GM21528 (cell line): ENCODE results near the gene TMEM141.
"Not testable (repeated sequence)": the region's sequence is repeated elsewhere in the genome, so short reads cannot be mapped to it uniquely, and the experiment has no call there.

Source experiments
- ATAC-seq: cut with Tn5 transposase; IDR thresholded peaks from one replicate; pipeline ENCODE4 v1.9.1; 2021; ENCODE audit warnings: mild to moderate bottlenecking, moderate library complexity; ENCODE audit not compliant: unreplicated experiment, low FRiP score

Gene TMEM141

GRCh38 chr9:136792321-136793085 lies 1.4 kb downstream of the TMEM141 start:
- ATAC-seq, result no peak

GRCh38 chr9:136793086-136793946 lies 2.2 kb downstream of the TMEM141 start:
- ATAC-seq, result no peak

GRCh38 chr9:136794281-136794999 lies 3.3 kb downstream of the TMEM141 start:
- no peak for ATAC-seq

- no peak for ATAC-seq
Observed at GRCh38 chr9:136795000-136795348, 3.8 kb downstream of the TMEM141 start.

- ATAC-seq, result no peak
Observed at GRCh38 chr9:136796238-136796774, 5.2 kb downstream of the TMEM141 start, which contains the start of gene CCDC183. Gene CCDC183, plus strand, starts transcription at chr9:136796338. Its CDS starts 60 bp downstream, at chr9:136796398.

- ATAC-seq, result not testable (repeated sequence)
Observed at GRCh38 chr9:136796775-136797347, 5.7 kb downstream of the TMEM141 start.

- no peak for ATAC-seq
Observed at GRCh38 chr9:136798708-136799078, 7.5 kb downstream of the TMEM141 start.

- ATAC-seq, result no peak
Observed at GRCh38 chr9:136799079-136799853, 8.1 kb downstream of the TMEM141 start.

GRCh38 chr9:136799854-136800657 lies 8.9 kb downstream of the TMEM141 start:
- no peak for ATAC-seq

- ATAC-seq, result no peak
Observed at GRCh38 chr9:136802321-136802720, 11.2 kb downstream of the TMEM141 start.

GRCh38 chr9:136803009-136803550 lies 11.9 kb downstream of the TMEM141 start:
- ATAC-seq, result not testable (repeated sequence)

- no peak for ATAC-seq
Observed at GRCh38 chr9:136803551-136804508, 12.7 kb downstream of the TMEM141 start.

GRCh38 chr9:136804509-136805206 lies 13.5 kb downstream of the TMEM141 start:
- ATAC-seq, result no peak

GRCh38 chr9:136805207-136805740 lies 14.1 kb downstream of the TMEM141 start:
- no peak for ATAC-seq

- ATAC-seq, result no peak
Observed at GRCh38 chr9:136806067-136806466, 14.9 kb downstream of the TMEM141 start.

- peak; percentile 10 for ATAC-seq
Observed at GRCh38 chr9:136806631-136807201, 15.6 kb downstream of the TMEM141 start.
